ENCODE results near the gene CHRNB4.
"Not testable (repeated sequence)": the region's sequence is repeated elsewhere in the genome, so short reads cannot be mapped to it uniquely, and the experiment has no call there.

The CHRNB4 gene

GRCh38 chr15:78617076-78617475, 23.9 kb downstream of the CHRNB4 start:
- TF ChIP-seq, protein P1, sequence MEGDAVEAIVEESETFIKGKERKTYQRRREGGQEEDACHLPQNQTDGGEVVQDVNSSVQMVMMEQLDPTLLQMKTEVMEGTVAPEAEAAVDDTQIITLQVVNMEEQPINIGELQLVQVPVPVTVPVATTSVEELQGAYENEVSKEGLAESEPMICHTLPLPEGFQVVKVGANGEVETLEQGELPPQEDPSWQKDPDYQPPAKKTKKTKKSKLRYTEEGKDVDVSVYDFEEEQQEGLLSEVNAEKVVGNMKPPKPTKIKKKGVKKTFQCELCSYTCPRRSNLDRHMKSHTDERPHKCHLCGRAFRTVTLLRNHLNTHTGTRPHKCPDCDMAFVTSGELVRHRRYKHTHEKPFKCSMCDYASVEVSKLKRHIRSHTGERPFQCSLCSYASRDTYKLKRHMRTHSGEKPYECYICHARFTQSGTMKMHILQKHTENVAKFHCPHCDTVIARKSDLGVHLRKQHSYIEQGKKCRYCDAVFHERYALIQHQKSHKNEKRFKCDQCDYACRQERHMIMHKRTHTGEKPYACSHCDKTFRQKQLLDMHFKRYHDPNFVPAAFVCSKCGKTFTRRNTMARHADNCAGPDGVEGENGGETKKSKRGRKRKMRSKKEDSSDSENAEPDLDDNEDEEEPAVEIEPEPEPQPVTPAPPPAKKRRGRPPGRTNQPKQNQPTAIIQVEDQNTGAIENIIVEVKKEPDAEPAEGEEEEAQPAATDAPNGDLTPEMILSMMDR (IDR thresholded peaks at IDR 0.05; ENCODE audit: borderline replicate concordance, insufficient read depth, low read depth, low read length): no peak
- H3K4me3 ChIP-seq (ENCODE audit: low read depth, low read length): no peak overlapping the region

- H3K4me3 ChIP-seq (ENCODE audit: low read depth, low read length): no peak overlapping the region
- TF ChIP-seq, protein P1 (IDR thresholded peaks at IDR 0.05; ENCODE audit: borderline replicate concordance, insufficient read depth, low read depth, low read length): no peak
These were observed 24.5 kb downstream of the CHRNB4 start for GRCh38 chr15:78616506-78616905.

DNA sequence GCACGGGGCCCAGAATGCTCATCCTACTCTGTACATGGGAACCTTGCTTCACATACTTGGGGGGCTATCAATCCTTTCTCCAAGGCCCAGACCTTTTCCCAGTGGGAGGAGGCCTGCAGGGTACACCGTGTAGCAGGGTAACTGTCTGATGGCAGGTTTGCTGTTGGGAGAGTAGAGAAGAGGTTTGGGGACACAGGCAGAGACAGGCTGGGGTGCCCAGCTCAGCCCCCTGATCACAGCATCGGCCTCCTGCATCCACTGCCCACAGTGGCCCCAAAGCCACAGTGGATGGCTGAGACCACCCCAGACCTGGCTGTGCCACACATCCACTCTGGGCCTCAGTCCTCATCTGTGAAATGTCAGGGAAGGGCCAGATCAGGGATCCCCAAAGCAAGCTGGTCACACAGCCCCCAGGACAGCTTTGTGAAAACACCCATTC, 25.8 kb downstream of the CHRNB4 start:
- TF ChIP-seq, protein P1 (IDR thresholded peaks at IDR 0.05; ENCODE audit: borderline replicate concordance, insufficient read depth, low read depth, low read length): no peak

DNA sequence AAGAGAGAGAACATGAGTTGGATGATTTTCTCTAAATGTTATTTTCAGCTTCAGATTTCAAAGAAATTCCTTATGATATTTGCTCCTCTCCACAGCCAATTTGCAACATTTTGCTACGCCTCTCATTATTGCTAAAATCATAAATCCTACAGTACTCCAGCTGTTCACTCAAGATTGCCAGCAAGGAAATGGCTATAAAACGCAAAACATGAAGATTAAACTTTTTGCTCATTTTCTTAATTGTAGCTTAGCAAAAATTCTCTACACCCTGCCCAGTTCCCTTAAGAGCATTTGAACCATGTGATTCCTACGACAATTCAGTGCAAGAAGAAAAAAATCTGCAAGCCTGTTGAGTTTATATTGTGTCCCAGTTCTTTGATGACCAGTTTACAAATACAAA, 27.0 kb downstream of the CHRNB4 start:
- TF ChIP-seq, protein P1 (IDR thresholded peaks at IDR 0.05; ENCODE audit: borderline replicate concordance, insufficient read depth, low read depth, low read length): no peak
- no peak overlapping the region for H3K4me3 ChIP-seq (ENCODE audit: low read depth, low read length)

More for the DNA sequence above, 25.8 kb downstream of the CHRNB4 start:
- no peak overlapping the region for H3K4me3 ChIP-seq (ENCODE audit: low read depth, low read length)

GRCh38 chr15:78609551-78609950, 31.5 kb downstream of the CHRNB4 start:
- H3K4me3 ChIP-seq (ENCODE audit: low read depth, low read length): not testable (repeated sequence)

DNA sequence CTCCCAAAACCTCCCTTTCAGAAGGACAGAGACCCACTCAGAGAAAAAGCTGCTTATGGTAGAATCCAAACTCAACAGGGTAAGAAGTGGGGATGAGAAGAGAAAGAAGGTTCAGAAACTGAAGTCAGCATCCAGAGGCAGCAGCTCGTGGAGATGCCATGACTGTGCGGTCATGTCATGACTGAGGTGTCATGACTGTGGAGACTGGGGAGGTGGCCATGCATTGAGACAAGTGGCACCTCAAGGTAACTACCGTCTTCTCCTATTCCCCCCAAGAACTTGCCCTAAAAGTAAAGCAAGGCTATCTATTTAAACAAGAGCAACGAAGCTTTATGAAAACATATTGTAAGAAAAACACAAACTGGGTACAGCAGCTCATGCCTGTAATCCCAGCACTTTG, 35.3 kb downstream of the CHRNB4 start:
- no peak overlapping the region for H3K4me3 ChIP-seq (ENCODE audit: low read depth, low read length)
- TF ChIP-seq, protein P1 (IDR thresholded peaks at IDR 0.05; ENCODE audit: borderline replicate concordance, insufficient read depth, low read depth, low read length): no peak

GRCh38 chr15:78605201-78605600, 35.8 kb downstream of the CHRNB4 start:
- H3K4me3 ChIP-seq (ENCODE audit: low read depth, low read length): no peak overlapping the region
- TF ChIP-seq, protein P1 (IDR thresholded peaks at IDR 0.05; ENCODE audit: borderline replicate concordance, insufficient read depth, low read depth, low read length): no peak

DNA sequence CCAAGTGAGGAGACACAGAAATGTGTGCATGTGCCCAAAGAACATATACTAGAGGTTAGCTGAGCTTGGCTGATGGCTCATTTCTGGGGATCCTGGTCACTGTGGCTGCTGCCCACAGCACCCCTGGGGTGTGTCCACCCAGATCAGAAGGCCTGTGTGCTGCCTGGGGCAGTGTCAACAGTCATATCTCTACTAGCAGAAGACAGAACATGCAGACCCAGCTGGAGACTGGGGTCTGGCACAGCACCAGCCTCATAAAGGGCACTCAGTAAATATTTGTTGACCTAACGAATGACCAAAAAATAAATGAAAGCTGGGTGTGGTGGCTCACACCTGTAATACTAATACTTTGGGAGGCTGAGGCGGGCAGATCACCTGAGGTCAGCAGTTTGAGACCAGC, 36.6 kb downstream of the CHRNB4 start:
- TF ChIP-seq, protein P1 (IDR thresholded peaks at IDR 0.05; ENCODE audit: borderline replicate concordance, insufficient read depth, low read depth, low read length): no peak
- H3K4me3 ChIP-seq (ENCODE audit: low read depth, low read length): no peak overlapping the region

Measured in GM12875 (cell line).